ENCODE data around the gene AREG. TPM values are rescaled to one million over a fixed set of nuclear protein-coding genes. Genes with fewer than 3 reads are reported as not detected.

The AREG gene
- total and polyA plus RNA-seq, 2 experiments from 2014 or later = 0.45 TPM; not detected in 1

GRCh38 chr4:74475091-74475800 is 30.3 kb downstream of the AREG start (continued):
- TF ChIP-seq, protein P1, sequence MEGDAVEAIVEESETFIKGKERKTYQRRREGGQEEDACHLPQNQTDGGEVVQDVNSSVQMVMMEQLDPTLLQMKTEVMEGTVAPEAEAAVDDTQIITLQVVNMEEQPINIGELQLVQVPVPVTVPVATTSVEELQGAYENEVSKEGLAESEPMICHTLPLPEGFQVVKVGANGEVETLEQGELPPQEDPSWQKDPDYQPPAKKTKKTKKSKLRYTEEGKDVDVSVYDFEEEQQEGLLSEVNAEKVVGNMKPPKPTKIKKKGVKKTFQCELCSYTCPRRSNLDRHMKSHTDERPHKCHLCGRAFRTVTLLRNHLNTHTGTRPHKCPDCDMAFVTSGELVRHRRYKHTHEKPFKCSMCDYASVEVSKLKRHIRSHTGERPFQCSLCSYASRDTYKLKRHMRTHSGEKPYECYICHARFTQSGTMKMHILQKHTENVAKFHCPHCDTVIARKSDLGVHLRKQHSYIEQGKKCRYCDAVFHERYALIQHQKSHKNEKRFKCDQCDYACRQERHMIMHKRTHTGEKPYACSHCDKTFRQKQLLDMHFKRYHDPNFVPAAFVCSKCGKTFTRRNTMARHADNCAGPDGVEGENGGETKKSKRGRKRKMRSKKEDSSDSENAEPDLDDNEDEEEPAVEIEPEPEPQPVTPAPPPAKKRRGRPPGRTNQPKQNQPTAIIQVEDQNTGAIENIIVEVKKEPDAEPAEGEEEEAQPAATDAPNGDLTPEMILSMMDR (conservative IDR thresholded peaks at IDR 0.05; ENCODE audit: low read depth in 2 of 2) = no peak
- TF ChIP-seq, protein P2, sequence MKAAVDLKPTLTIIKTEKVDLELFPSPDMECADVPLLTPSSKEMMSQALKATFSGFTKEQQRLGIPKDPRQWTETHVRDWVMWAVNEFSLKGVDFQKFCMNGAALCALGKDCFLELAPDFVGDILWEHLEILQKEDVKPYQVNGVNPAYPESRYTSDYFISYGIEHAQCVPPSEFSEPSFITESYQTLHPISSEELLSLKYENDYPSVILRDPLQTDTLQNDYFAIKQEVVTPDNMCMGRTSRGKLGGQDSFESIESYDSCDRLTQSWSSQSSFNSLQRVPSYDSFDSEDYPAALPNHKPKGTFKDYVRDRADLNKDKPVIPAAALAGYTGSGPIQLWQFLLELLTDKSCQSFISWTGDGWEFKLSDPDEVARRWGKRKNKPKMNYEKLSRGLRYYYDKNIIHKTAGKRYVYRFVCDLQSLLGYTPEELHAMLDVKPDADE (IDR thresholded peaks at IDR 0.05) = no peak
- TF ChIP-seq, protein P3, sequence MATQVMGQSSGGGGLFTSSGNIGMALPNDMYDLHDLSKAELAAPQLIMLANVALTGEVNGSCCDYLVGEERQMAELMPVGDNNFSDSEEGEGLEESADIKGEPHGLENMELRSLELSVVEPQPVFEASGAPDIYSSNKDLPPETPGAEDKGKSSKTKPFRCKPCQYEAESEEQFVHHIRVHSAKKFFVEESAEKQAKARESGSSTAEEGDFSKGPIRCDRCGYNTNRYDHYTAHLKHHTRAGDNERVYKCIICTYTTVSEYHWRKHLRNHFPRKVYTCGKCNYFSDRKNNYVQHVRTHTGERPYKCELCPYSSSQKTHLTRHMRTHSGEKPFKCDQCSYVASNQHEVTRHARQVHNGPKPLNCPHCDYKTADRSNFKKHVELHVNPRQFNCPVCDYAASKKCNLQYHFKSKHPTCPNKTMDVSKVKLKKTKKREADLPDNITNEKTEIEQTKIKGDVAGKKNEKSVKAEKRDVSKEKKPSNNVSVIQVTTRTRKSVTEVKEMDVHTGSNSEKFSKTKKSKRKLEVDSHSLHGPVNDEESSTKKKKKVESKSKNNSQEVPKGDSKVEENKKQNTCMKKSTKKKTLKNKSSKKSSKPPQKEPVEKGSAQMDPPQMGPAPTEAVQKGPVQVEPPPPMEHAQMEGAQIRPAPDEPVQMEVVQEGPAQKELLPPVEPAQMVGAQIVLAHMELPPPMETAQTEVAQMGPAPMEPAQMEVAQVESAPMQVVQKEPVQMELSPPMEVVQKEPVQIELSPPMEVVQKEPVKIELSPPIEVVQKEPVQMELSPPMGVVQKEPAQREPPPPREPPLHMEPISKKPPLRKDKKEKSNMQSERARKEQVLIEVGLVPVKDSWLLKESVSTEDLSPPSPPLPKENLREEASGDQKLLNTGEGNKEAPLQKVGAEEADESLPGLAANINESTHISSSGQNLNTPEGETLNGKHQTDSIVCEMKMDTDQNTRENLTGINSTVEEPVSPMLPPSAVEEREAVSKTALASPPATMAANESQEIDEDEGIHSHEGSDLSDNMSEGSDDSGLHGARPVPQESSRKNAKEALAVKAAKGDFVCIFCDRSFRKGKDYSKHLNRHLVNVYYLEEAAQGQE (IDR thresholded peaks at IDR 0.05; ENCODE audit: unreplicated experiment) = no peak
- TF ChIP-seq POLR2AphosphoS5 (IDR thresholded peaks at IDR 0.05; ENCODE audit: low read depth) = no peak
- no peak for TF ChIP-seq JUNB (IDR thresholded peaks at IDR 0.05; ENCODE audit: unreplicated experiment)
- TF ChIP-seq STAT1 (IDR thresholded peaks at IDR 0.05; ENCODE audit: unreplicated experiment) = no peak
- TF ChIP-seq EZH2phosphoT487 (IDR thresholded peaks at IDR 0.05; ENCODE audit: unreplicated experiment) = no peak
- TF ChIP-seq ZNF331 (CRISPR knock-in tag; IDR thresholded peaks at IDR 0.05; ENCODE audit: low read depth) = no peak
- TF ChIP-seq NANOG (IDR thresholded peaks at IDR 0.05; ENCODE audit: borderline replicate concordance) = no peak

GRCh38 chr4:74475946-74476345 is 31.0 kb downstream of the AREG start:
- Histone ChIP-seq H3K4me3 (no peak overlapping the region), H3K27ac (ENCODE audit: low read depth) (no peak overlapping the region), H3F3A (replicated peaks; ENCODE audit: low read depth) (no peaks in the 10 kb centered on the region), H4K20me1 (replicated peaks; ENCODE audit: insufficient read depth) (no peaks in the 10 kb centered on the region), H2AFZ (no peak overlapping the region), H3K36me3 (ENCODE audit: insufficient read depth) (no peaks in the 10 kb centered on the region), H3K4me1 (ENCODE audit: insufficient read depth) (no peaks in the 10 kb centered on the region), H3K9me2 (ENCODE audit: insufficient read depth) (peaks cover 7% of the 10 kb centered on the region; the same call in 1 of the 2 replicates), H3K27me3 (ENCODE audit: insufficient read depth) (no peaks in the 10 kb centered on the region), H3K79me2 (replicated peaks; ENCODE audit: insufficient read depth) (no peaks in the 10 kb centered on the region), H3K4me2 (no peak overlapping the region)
- Mint-ChIP-seq H3K27ac (no peak overlapping the region), H3K4me1 (peaks cover 7% of the 10 kb centered on the region), H3K9me3 (no peaks in the 10 kb centered on the region), H3K27me3 (ENCODE audit: insufficient read depth, low read depth, poor library complexity) (no peaks in the 10 kb centered on the region), H3K4me3 (no peak overlapping the region), H3K36me3 (ENCODE audit: low read depth) (no peaks in the 10 kb centered on the region)
- DNase-seq (ENCODE audit: low spot score) = no peak
- ATAC-seq = no peak
- TF ChIP-seq POLR2AphosphoS5 (IDR thresholded peaks at IDR 0.05; ENCODE audit: low read depth) (no peak), EZH2phosphoT487 (IDR thresholded peaks at IDR 0.05; ENCODE audit: unreplicated experiment) (no peak), JUNB (IDR thresholded peaks at IDR 0.05; ENCODE audit: unreplicated experiment) (no peak), ZNF331 (CRISPR knock-in tag; IDR thresholded peaks at IDR 0.05; ENCODE audit: low read depth) (no peak)
- TF ChIP-seq, protein P4, sequence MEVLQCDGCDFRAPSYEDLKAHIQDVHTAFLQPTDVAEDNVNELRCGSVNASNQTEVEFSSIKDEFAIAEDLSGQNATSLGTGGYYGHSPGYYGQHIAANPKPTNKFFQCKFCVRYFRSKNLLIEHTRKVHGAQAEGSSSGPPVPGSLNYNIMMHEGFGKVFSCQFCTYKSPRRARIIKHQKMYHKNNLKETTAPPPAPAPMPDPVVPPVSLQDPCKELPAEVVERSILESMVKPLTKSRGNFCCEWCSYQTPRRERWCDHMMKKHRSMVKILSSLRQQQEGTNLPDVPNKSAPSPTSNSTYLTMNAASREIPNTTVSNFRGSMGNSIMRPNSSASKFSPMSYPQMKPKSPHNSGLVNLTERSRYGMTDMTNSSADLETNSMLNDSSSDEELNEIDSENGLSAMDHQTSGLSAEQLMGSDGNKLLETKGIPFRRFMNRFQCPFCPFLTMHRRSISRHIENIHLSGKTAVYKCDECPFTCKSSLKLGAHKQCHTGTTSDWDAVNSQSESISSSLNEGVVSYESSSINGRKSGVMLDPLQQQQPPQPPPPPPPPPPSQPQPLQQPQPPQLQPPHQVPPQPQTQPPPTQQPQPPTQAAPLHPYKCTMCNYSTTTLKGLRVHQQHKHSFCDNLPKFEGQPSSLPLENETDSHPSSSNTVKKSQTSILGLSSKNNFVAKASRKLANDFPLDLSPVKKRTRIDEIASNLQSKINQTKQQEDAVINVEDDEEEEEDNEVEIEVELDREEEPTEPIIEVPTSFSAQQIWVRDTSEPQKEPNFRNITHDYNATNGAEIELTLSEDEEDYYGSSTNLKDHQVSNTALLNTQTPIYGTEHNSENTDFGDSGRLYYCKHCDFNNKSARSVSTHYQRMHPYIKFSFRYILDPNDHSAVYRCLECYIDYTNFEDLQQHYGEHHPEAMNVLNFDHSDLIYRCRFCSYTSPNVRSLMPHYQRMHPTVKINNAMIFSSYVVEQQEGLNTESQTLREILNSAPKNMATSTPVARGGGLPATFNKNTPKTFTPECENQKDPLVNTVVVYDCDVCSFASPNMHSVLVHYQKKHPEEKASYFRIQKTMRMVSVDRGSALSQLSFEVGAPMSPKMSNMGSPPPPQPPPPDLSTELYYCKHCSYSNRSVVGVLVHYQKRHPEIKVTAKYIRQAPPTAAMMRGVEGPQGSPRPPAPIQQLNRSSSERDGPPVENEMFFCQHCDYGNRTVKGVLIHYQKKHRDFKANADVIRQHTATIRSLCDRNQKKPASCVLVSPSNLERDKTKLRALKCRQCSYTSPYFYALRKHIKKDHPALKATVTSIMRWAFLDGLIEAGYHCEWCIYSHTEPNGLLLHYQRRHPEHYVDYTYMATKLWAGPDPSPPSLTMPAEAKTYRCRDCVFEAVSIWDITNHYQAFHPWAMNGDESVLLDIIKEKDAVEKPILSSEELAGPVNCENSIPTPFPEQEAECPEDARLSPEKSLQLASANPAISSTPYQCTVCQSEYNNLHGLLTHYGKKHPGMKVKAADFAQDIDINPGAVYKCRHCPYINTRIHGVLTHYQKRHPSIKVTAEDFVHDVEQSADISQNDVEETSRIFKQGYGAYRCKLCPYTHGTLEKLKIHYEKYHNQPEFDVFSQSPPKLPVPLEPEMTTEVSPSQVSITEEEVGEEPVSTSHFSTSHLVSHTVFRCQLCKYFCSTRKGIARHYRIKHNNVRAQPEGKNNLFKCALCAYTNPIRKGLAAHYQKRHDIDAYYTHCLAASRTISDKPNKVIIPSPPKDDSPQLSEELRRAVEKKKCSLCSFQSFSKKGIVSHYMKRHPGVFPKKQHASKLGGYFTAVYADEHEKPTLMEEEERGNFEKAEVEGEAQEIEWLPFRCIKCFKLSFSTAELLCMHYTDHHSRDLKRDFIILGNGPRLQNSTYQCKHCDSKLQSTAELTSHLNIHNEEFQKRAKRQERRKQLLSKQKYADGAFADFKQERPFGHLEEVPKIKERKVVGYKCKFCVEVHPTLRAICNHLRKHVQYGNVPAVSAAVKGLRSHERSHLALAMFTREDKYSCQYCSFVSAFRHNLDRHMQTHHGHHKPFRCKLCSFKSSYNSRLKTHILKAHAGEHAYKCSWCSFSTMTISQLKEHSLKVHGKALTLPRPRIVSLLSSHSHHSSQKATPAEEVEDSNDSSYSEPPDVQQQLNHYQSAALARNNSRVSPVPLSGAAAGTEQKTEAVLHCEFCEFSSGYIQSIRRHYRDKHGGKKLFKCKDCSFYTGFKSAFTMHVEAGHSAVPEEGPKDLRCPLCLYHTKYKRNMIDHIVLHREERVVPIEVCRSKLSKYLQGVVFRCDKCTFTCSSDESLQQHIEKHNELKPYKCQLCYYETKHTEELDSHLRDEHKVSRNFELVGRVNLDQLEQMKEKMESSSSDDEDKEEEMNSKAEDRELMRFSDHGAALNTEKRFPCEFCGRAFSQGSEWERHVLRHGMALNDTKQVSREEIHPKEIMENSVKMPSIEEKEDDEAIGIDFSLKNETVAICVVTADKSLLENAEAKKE (CRISPR knock-in tag; IDR thresholded peaks at IDR 0.05) = no peak
- TF ChIP-seq, protein P2 (IDR thresholded peaks at IDR 0.05) = no peak
